Measurements from ENCODE around the gene FBXW4.

The FBXW4 gene

DNA sequence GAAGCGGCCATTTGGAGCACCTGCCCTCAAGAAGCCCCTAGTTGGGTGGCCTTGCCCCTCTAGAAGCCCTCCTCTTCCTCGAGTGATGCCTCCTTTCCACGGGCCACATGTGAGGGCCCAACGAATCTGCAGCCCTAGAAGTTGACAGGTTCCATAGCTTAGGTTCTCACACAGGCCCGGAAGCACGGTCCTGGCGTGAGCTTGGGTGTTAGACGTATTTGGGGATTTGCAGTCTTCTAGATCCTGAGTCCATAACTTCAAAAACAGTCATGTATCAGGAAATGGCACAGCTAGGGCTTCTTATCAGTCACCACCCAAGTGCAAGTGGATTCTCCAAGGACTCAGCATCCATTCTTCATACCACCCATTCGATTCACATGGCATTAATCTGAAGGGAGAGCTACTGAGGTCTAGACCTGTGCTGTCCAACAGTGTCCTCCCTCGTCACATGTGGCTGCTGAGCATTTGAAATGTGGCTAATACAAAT, 477 bp upstream of the FBXW4 start:
- no peak for DNase-seq (ENCODE audit: low spot score)

DNA sequence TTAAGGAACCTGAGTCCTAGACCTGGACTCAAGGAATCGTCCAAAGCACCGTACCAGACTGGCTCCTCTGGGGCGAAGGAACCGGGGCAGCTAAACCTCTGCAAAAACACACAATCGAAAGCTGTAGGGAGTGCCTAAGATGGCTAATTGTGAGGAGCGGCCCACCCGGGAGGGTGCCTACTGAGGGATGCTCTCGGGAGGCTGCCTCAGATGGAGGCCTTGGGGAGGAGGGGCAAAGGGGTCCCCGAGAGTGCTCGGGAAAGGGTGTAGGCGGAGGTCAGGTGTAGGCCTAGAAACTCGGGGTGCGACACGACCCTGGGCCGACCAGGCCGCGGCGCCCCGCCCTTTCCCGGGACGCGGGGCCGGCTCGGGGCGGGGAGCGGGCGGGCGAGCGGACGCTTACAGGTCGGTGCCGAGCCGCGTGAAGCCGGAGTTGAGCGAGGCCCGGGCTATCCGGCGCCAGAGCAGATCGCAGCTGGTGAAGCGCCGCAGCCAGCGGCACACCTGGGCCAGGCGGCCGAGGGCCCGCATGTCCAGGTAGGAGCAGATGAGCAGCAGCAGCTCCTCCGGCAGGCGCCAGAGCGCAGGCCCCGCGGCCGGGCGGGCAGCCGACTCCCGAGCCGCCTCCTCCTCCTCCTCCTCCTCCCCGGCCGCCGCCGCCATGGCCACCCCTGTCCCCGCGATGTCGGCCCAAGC, 844 bp downstream of the FBXW4 start:
- DNase-seq (ENCODE audit: low spot score) = peak; percentile 35

GRCh38 chr10:101693651-101693977, 1.4 kb downstream of the FBXW4 start:
- DNase-seq (ENCODE audit: low spot score) = no peak

GRCh38 chr10:101691081-101691480, 3.9 kb downstream of the FBXW4 start:
- no peak for DNase-seq (ENCODE audit: low spot score)

DNA sequence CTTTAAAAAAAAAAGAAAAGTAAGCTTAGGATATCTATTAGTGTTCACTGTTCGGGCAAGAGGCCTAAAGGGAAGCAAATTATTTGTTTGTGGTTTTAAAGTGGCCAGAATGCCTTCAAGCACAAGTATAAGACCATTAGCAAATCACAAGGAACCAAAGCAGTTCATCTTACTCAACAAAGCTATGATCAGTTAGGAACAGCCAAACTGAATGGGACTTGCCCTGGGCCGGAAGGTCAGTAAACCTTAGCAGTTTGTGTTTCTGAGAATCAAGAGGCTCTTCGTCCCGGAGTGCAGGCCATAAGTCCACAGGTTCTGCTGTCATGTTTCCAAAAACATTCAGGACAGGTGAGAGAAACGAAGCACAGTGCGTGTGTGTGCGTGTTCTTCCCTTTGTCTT, 4.5 kb downstream of the FBXW4 start:
- no peak for DNase-seq (ENCODE audit: low spot score)

DNA sequence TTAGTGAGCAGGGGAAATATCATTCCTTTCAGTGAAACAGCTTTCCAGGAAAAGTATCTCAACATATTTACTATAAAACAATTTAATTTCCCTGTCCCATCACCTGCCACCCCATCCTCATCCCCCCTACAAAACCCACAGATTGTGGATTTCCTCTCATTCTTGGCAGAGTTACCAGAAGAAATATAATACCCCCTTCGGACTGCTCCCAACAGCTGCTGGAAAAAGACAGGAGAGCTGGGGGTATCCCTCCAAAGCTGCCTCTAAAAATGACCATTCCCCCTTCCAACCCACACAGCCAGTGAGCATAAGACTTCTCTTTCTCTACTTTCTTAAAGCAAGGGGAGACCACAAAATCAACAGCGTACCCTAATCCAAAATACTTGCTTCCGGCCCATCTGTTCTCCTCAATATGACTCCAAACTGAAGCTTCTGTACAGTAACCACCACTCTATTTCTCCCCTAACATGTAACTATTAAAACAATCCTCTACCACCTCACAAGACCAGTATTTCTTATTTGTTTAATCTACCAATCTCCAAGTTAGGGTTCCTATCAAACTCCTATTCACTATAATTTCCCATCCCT, 7.8 kb downstream of the FBXW4 start:
- DNase-seq (ENCODE audit: low spot score) = no peak

DNA sequence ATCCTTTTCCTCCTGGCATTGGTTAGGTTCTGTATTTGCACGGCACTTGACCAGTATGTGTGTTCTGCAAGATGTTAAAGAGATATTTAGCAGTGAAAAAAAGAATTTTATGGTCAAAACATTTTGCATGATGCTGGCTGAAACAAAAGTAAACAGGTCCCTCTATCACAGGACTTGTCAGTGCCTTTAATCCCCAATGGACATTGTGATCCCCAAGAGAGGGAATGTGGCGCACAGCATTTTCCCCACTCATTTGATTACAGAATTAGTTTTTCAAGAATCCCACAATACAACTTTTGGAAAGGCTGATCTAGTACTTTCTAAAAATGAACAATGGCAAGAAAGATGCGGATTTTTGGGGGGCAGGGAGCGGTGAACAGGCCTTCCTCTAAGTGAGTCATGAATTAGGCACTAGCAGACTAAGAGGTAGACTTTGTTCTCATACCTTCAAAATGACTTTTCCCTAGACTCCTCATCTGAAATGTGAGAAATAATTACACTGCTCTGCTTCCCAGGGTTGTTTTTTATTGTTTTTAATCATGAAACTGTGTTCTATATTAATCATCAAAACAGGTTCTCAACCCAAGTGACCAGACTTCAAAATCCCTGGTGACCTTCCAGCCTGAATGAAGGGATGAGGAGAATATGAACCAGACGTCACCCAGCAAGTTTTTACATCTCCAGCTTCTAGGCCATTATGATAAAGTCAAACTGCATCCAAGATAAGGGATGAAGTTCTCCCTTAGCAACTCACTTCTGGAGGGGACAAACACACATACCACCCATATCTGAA, 8.6 kb downstream of the FBXW4 start:
- no peak for DNase-seq (ENCODE audit: low spot score)

GRCh38 chr10:101684782-101685181, 10.2 kb downstream of the FBXW4 start:
- DNase-seq (ENCODE audit: low spot score) = no peak

DNA sequence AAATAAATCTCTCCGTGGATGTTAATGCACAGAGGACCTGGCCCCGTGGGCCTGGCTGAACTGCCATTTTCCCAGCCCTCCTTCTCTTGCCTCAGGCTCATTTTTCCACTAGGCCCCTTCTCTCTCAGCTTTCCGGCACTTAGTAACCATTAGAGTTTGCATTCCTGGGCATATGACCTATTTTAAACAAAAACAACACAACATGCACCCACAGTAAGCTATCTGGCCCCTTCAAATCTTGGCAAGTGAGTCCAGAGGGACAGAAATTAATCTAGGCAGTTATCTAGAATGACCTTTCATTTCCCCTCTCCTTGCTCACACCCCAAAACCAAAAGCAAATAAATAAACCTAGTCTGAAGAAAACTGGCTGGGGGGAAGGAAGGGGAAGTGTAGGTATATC, 11.7 kb downstream of the FBXW4 start:
- DNase-seq (ENCODE audit: low spot score) = no peak

GRCh38 chr10:101682172-101682825, 12.7 kb downstream of the FBXW4 start:
- DNase-seq (ENCODE audit: low spot score) = no peak

DNA sequence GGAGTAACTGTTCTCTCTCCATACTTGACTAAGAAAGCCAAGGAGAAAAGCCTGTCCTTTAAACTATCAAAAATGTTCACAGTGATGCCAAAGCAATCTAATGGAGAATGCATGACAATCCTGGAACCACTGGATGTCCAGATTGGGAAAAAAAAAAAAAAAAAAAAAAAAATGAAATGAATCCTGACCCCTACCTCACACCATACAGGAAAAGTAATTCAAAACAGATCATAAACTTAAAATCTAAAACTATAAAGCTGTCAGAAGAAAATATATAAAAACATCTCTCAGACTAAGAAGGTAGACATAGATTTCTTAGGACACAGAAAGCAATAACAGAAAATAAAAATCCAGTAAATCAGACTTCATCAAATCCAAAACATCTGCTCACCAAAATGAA, 18.4 kb downstream of the FBXW4 start:
- DNase-seq (ENCODE audit: low spot score) = no peak

GRCh38 chr10:101675115-101675514, 19.9 kb downstream of the FBXW4 start:
- no peak for DNase-seq (ENCODE audit: low spot score)

DNA sequence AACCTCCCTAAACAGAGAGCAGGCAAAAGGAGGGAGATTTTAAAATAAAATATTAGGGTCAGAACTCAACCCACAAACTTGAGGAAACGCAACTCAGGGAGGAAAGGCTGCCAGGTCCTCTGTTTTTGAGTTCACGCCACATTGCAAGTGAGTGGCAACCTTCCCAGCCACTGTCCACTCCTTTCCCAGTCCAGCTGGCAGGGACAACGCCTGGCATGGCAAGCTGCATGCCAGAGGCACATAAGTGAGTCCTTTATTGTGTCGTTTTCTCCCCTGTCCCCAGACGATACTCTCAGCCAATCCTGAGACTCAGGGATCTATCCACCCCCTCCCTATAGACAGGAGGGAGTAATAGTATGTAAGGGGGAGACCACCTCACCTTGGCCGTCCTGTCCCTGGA, 22.4 kb downstream of the FBXW4 start:
- peak; percentile 52 for DNase-seq (ENCODE audit: low spot score)

GRCh38 chr10:101671453-101671852, 23.5 kb downstream of the FBXW4 start:
- no peak for DNase-seq (ENCODE audit: low spot score)

DNA sequence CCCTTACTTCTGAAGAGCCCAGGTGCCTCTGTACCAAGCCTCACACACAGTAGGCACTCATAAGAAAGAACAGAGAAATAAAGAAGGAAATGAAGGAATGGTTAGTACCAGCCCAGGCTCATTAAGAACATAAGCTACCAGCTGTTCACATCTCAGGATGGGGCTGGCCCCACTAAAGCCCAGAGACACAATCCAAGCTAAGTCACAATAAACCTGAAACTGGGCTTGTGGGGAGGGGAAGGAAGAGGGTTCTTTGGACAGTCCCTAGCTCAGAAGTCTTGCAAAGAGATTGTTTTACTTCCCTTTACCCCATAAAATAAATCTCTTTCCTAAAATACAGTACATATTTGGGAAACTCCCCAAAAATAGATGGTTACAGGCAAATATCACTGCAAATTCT, 24.3 kb downstream of the FBXW4 start:
- no peak for DNase-seq (ENCODE audit: low spot score)

- no peak for DNase-seq (ENCODE audit: low spot score)
Observed at GRCh38 chr10:101669181-101669580, 25.8 kb downstream of the FBXW4 start.

- DNase-seq (ENCODE audit: low spot score) = no peak
Observed at GRCh38 chr10:101668566-101668965, 26.4 kb downstream of the FBXW4 start.

GRCh38 chr10:101666083-101666482, 28.9 kb downstream of the FBXW4 start:
- no peak for DNase-seq (ENCODE audit: low spot score)

GRCh38 chr10:101663097-101663496, 31.9 kb downstream of the FBXW4 start:
- no peak for DNase-seq (ENCODE audit: low spot score)

DNA sequence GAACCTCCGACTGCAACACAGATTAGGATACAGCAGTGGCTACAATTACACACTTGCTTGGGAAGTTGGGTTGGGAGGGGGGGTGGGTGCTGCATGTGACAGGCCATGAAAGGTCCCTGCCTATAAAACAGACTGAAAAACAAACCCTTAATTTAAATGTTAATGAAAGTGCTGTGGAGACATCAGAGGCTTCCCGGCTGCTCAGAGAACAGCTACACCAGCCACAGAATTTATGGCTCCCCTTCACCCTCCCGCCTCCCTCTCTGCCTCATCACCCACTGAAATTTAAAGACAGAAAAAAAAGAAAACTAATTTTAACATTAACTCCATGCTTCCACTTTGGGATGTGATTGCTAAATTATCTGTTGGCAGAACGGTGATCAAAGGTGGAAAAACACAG, 34.7 kb downstream of the FBXW4 start:
- no peak for DNase-seq (ENCODE audit: low spot score)

GRCh38 chr10:101658975-101659374, 36.0 kb downstream of the FBXW4 start:
- no peak for DNase-seq (ENCODE audit: low spot score)

GRCh38 chr10:101656890-101657289, 38.1 kb downstream of the FBXW4 start:
- DNase-seq (ENCODE audit: low spot score) = no peak

- no peak for DNase-seq (ENCODE audit: low spot score)
Observed at GRCh38 chr10:101655570-101655969, 39.4 kb downstream of the FBXW4 start.

Data from pons (tissue), 1 donor.